Posterior cingulate gyrus (tissue), 11 donors: ENCODE measurements around the gene EPS15.
"Not testable (repeated sequence)": the region's sequence is repeated elsewhere in the genome, so short reads cannot be mapped to it uniquely, and the experiment has no call there.

Experiments used
- DNase-seq, 10 donors: peaks; one replicate each; pipeline versions ENCODE4 v3.0.0 to v3.0.0-alpha.2; 2020 to 2021; ENCODE audit warnings: mixed read lengths in 3 of 10
- intact Hi-C: fragments of 100-400 bp; cut with DNase I; formaldehyde crosslinking; loops from one replicate; pipeline ENCODE4 v1.15.1; 2023

Gene EPS15

DNA sequence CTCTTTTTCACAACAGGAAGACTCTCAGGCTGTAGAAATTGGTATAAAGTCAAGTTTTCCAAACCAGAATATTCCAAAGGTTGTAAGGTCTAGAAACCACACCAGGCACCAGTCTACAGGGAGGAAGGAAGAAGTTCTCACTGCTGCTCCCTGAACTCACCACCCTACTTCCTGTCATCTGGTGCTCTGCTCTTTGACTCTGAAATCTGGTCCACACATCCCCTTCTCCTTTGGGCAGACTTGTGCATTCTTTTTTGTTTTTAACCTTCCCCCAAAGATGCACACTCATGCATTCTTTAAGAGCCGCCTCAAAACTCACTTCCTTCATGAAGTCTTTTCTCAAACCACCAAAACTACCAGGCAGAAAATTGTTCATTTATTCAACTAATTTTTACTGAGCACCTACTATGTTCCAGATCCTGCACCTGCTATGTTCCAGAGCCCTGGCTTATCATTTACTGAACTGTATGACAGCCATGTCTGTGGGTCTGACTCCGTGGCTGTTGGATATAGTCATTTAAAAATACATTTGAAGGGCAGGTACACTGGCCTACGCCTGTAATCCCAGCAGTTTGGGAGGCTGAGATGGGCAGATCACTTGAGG lies 30.1 kb upstream of the EPS15 start:
- DNase-seq = no peak
- intact Hi-C loops = no loop called here

DNA sequence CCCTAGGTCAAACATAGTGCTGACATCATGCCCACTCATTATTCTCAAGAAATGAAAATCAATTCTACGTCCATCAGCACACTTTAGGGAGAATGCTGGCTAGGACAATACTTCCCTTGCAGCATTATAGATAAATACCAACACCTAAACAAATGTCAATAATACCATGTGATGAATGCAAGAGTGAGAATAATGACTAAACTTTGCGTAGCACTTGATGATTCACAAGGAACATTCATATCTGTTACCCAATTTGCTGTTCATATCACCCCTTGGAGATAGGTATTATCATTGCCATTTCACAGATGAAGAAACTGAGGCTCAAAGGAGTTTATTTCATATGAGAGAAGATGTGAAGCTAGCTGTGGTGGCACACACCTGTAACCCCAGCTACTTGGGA lies 24.8 kb upstream of the EPS15 start:
- no peak for DNase-seq
- intact Hi-C loops = no loop called here

DNA sequence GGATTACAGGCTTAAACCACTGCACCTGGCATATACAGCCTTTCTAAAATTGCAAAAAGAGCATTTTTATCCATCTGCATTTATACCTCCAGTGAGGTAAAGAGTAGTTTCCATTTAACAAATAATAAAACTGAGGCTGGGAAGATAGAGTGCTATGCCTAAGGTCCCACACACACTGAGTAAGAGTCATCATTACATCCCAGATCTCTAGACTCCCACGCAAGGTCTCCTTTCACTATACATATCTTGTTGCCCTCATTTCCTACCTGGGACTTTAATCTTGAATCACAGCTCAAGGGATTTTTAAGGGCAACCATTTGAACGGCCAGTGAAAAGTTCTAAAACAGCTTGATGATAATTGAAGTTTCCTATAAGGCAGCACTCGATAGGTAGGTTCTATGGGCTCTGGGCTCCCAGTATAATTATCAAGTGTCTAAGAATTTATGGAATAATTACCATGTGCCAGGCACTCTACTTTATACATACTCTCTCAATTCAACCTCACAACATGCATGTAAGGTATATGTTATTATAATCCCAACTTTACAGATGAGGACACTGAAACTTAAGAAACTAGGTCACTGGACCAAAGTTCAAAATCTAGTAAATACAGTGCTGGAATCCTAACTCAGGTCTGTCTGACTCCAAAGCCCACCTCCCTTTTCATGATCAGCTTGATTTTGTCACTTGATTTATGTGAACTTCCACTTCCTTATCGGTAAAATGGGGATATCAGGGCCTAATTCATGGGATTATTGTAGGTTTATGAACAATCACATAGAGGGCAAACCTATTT lies 23.3 kb upstream of the EPS15 start:
- DNase-seq = no peak
- intact Hi-C loops = no loop called here

DNA sequence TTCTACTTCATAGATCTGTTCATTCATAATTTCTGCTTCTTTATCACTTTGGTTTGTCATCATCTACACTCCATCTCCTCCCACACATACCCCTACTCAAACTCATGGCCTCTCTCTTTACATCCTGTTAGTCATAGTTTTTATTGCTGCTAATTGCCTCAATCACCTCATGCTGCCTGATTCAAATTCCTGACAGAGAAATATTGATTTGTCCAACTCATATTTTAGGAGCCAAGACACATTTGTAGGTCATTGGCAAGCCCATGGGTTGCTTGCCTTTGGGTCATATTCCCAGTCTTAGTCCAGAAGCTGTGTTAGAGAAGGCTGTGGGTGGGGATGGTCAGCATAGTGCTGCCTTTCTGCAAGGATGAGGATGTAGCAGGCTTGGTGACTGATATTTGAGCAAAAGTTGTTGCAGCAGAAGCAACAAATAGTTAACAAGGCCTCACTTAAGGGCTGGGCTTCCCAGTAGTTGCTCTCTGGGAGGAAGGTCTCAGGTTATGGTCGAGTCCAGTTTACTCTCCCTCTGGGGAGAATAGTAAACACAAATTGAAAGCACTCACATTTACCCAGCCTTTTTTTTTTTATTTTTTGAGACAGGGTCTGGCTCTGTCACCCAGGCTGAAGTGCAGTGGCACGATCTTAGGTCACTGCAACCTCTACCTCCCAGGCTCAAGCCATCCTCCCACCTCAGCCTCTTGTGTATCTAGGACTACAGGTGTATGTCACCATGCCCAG lies 22.4 kb upstream of the EPS15 start:
- DNase-seq = no peak
- intact Hi-C loops = no loop called here

DNA sequence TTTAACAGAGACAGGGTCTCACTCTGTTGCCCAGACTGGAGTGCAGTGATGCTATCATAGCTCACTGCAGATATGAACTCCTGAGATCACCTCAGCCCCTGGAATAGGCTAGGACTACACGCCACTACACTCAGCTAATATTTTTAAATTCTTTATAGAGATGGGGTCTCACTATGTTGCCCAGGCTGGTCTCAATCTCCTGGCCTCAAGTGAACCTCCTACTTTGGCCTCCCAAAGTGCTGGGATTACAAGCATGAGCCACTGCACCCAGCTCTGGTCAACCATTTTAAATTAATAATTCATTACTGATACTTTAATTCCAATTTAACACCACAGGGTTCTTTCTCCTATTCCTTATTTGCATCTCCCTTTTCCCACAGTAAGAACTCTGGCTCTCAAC lies 18.5 kb upstream of the EPS15 start:
- no peak for DNase-seq

DNA sequence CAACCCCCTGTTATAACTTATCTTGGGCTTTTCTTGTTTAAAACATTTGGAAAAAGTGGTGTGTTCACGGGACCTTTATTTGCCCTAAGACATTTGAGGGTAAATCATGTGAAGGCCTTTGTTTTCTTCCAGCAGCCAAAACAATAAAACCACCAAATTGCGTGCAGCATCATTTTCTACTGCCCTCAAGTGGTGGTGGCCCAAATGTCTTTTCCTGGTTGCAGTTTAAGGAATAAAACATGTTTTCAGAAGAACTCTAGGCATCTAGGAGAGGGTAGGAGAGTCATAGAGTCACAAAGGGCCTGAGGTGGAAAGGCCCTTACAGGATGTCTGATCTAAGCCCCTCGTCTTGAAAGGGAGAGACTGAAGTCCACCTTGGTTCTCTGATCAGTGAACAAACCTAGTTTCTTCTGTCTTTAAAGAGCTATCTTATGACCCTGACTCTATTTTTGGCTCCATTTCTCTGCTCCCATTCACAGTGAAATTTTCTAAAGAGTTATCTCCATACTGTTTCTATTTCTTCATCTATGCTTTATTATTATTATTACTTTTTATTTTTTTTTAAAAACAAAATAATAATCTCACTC lies 16.0 kb upstream of the EPS15 start:
- peak in 7 of 10 donors; percentile 27 to 92 (median 68) for DNase-seq
- intact Hi-C loops = loop anchor here (10.0 kb wide), 2 partner anchors 240 to 300 kb away; partner anchors contain the start of gene RNF11

More for the DNA sequence above, 18.5 kb upstream of the EPS15 start:
- intact Hi-C loops = loop anchor here (10.0 kb wide), 2 partner anchors 243 to 303 kb away; partner anchors contain the start of gene RNF11

DNA sequence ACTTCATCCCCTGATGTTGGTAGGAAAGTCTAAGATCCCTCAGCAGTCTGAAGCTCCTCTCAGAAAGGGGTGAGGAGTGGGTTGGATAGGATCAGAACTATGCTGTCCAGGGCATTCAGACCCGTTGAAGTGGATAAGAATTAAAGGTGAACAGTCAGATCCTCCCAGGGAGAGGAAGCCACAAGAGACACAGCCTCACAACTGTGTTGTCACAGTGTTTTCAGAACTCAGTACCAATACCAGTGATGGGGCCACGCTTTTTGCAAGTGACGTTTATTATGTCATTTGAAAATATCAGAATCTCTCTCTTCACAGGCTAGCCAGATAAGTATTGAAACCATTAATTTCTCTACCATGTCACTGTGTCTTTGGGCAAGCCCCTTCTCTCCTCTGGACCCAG lies 15.4 kb upstream of the EPS15 start:
- peak in 1 of 10 donors; percentile 13 for DNase-seq
- intact Hi-C loops = loop anchor here (10.0 kb wide), 2 partner anchors 240 to 300 kb away; partner anchors contain the start of gene RNF11

DNA sequence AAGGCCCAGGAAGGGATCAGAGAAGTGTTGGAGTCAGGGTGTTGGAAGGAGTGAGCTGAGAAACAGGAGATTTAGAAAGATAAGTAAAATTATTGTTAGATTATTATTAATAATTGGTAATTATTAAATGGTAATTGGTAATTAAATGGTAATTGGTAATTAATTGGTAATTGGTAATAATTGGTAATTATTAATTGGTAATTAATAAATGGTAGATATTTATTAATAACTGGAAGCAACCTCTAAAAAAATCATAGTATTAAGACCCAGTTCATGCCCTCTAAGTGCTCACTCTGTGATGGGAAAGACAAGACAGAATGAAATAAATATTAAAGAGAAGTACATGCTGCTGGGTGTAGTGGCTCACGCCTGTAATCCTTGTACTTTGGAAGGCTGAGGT lies 13.8 kb upstream of the EPS15 start:
- no peak for DNase-seq
- intact Hi-C loops = loop anchor here (10.0 kb wide), 2 partner anchors 238 to 298 kb away; partner anchors contain the start of gene RNF11

DNA sequence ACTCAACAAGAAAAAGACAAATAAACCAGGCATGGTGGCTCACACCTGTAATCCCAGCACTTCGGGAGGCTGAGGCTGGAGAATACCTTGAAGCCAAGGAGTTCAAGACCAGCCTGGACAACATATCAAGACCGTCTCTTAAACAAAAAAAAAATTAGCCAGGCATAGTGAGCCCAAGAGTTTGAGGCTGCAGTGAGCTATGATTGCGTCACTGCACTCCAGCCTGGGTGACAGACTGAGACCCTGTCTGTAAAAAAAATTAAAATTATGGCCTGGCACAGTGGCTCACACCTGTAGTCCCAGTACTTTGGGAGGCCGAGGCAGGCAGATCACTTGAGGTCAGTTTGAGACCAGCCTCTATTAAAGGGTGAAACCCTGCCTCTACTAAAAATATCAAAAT lies 11.4 kb upstream of the EPS15 start:
- not testable (repeated sequence) for DNase-seq
- intact Hi-C loops = loop anchor here (10.0 kb wide), 2 partner anchors 236 to 296 kb away; partner anchors contain the start of gene RNF11

DNA sequence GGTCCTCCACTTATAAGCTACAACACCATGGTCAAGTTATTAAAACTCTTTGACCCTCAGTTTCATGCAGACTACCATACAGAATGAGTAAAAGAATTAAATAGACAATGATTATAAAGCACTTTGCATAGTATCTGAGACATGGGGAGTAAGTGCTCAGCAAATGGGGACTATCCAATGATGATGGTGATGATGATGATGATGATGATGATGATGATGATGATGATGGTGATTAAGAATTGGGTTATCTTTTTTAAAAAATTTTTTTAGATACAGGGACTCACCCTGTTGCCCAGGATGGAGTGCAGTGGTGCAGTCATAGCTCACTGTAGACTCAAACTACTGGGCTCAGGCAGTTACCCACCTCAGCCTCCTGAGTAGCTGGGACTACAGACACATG lies 8.1 kb upstream of the EPS15 start:
- intact Hi-C loops = no loop called here
- DNase-seq = no peak

DNA sequence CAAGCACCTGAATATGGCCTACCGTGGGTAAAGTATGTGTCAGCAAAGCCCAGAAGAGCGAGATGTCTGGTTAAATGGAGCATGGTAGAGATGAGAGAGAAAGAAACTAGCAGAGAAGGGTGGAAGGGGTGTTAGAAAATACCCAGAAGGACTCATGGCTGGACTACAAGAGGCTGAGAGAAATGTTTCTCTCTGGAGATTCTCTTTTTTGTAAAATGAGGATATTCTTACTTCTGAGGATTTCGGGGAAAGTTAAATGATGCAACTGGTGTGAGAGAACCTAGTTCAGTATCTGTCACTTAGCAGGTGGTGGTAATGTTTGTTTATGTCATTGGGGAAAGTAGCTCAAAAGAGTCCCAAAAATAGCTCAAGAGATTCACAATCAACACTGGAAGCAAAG lies 7.2 kb upstream of the EPS15 start:
- no peak for DNase-seq
- intact Hi-C loops = no loop called here

DNA sequence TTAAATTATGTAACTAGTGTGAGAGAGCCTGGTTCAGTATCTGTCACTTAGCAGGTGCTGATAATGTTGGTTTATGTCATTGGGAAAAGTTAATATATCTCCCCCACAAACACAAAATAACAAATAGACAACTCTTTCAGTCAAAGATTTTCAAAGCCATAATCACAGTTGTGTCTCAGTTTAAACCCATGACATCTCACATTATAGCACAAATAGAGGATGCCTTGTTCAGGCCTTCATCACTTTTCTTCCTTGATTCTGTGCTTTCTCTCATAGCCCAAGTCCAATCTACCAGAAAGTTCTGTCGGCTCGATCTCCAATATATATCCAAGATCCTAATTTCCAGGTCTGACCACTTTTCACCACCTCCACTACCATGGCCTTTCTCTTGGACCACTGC lies 6.2 kb upstream of the EPS15 start:
- no peak for DNase-seq
- intact Hi-C loops = no loop called here

DNA sequence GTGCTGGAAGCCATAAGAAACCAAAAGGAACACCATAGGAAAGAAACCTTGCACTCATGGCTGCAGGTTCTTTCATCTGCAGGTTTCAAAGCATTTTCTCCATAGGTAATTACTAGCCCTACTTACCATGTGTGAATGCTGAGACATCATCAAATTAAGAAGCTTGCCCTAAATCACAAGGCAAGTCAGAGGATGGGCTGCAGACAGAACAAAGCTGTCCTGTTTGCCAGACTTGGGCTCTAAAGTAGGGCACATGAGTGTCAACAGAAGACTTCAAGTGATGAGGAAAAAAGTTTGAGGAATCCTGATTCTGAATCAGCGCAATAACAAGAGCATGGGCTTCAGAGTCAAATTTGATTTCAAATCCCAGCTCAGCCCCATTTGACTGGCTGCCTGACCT lies 5.8 kb upstream of the EPS15 start:
- intact Hi-C loops = no loop called here
- peak in 1 of 10 donors; percentile 12 for DNase-seq

DNA sequence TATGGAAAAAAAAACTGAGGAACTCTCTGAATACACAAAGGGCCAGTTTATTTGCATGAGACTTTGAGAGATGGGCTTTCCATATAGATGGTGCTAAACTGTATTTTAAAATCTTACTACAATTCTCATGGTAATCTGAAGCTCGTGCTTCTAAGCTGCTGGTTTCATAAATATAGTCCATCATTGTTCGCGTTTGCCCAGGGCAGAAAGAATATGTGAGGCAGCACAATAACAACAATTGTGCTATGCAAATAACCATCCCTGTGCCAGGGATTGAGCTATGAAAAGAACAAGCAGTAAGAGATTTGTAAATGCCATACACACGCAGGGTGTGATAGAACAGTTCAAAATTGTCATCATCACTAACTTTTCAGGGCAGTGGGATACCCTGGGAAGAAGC lies 4.9 kb upstream of the EPS15 start:
- intact Hi-C loops = no loop called here
- DNase-seq = peak in 1 of 10 donors; percentile 26

DNA sequence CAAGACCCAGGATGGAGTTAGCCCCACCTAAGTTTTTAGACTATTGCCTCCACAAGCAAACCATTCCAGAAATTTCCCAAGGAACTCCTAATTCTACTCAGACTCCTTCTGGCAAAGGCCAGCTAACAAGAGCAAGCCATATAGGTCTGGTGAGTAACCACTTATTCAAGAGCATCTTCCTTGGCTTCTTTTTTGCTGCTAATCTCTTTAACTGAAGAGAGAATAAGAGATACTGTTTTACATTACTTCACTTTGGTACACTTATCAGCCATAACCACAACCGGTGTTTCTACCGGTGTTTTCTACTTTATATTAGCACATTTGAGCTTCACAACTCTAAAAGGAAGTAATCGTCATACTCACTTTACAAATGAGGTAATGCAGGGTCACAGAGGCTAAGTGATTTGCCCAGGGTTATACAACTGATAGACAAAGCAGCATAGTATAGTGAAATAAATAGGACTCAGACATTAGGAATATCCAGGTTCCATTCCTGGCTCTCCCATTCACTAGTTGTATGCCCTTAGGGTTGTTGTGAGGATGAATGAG lies 1.7 kb upstream of the EPS15 start:
- intact Hi-C loops = no loop called here
- DNase-seq = no peak

DNA sequence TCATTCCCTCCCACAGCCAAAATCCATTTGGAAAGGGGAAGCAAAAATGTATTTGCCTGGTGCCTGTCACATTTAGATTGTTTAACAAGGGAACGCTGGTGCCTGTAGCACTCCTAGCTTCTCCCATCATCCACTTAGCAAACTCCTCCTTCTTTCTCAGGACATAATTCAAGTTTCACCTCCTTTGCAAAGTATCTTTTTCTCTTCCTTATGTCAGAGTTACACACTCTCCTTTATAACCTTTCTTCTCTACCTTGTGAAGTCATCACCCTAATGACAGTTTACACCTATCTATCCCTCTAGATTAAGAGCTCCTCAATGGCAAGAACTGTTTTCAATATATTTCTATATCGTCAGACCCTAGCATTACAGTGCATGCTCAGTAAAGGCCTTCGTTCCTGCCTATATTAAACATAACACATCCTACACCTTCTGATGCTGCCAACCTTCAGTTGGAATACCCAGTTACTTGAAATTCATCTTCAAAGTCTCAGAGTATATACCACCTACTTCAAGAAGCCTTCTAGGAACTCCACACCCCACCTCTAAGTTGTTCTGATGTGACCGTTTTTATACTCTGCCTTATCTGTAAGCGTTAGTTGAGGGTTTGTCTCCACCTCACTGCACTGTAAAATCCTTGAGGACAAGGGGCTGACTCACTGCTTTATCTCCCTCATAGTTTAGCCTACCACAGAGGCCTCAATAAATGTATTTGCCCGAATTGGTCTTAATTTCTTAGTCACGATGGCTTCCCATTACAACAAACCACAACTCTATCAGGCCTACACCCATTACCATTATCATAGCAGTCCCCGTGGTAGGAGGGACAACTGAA lies 1.0 kb upstream of the EPS15 start:
- intact Hi-C loops = loop anchor here (10.0 kb wide), 1 partner anchor 95 kb away; no protein-coding TSS in a partner anchor
- no peak for DNase-seq

DNA sequence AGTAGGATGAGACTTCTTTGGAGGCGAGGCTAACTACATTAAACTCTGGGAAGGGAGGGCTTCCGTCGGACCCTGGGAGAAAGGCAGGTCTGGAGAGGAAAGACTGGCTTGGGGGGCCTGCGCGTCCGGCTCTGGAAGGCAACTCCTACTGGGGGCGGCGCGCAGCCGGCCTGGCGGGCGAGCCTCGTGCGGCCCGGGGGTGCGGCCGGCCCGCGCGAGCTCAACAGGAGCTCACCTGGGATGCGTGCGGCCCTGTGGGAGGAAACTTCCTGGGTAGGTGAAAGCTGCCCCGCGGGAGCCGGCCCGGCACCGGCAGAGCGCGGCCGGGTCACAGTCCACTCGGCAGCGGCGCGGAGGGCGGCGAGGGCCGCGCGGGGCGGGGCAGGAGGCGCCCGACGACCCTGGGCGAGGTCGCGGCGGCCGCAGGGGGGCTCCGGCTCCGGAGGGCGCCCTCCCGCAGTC lies 449 bp downstream of the EPS15 start:
- intact Hi-C loops = loop anchor here (10.0 kb wide), 1 partner anchor 94 kb away; no protein-coding TSS in a partner anchor
- DNase-seq = peak in 7 of 10 donors; percentile 12 to 87 (median 40)

DNA sequence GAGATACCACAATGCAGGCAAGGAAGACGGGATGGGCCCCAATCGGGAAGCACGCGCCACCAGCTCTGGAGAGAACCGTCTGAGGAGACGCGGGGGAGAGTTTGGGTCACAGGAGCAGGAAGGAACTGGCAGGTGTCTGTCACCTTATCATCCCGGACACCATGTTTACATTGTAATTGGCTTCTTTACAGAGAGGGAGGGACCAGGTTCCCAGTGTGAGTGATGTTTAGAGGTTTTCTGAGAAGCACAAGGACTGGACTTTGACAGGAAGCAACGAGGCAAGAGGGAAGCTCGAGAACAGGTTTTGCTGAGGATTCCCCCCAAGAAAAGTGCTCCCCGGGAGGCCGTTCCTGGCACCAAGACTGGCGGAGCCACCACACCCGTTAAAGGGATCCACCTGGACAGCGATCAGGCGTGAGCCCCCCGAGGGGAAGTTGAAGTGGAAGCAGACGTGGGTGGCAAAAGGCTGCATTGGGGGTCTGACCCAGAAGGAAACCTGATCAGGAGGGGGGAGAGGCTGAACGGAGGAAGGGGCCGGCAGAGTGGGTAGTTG lies 957 bp downstream of the EPS15 start:
- peak in 7 of 10 donors; percentile 12 to 86 (median 46) for DNase-seq
- intact Hi-C loops = loop anchor here (10.0 kb wide), 1 partner anchor 93 kb away; no protein-coding TSS in a partner anchor
